KMS-11 (cell line): ENCODE results near the gene CHST11.

Experiments used
- H2AFZ ChIP-seq: fragments of 200-600 bp; sonication (generic); 2 replicates; pipeline ENCODE4 v1.6.1; 2016; ENCODE audit warnings: antibody characterized with exemption, mixed run types, low read depth
- H3K27ac ChIP-seq: fragments of 200-600 bp; sonication (generic); 2 replicates; pipeline ENCODE4 v1.6.1; 2016; ENCODE audit warnings: mild to moderate bottlenecking, mixed run types
- H3K27me3 ChIP-seq: fragments of 200-600 bp; sonication (generic); 2 replicates; pipeline ENCODE4 v1.6.1; 2017; ENCODE audit warnings: mild to moderate bottlenecking, low read depth, mixed run types, moderate library complexity; ENCODE audit not compliant: insufficient read depth
- H3K36me3 ChIP-seq: fragments of 200-600 bp; sonication (generic); 2 replicates; pipeline ENCODE4 v1.6.1; 2017; ENCODE audit warnings: mild to moderate bottlenecking, mixed run types; ENCODE audit not compliant: insufficient read depth
- H3K4me1 ChIP-seq: fragments of 200-600 bp; sonication (generic); 2 replicates; pipeline ENCODE4 v1.6.1; 2016; ENCODE audit warnings: mild to moderate bottlenecking, low read depth, mixed run types; ENCODE audit not compliant: poor library complexity, severe bottlenecking
- H3K4me2 ChIP-seq: fragments of 200-600 bp; sonication (generic); 2 replicates; pipeline ENCODE4 v1.7.0; 2016; ENCODE audit warnings: mild to moderate bottlenecking, mixed run types
- H3K4me3 ChIP-seq: fragments of 200-600 bp; sonication (generic); IDR thresholded peaks from 2 replicates; pipeline ENCODE4 v1.6.1; 2017; ENCODE audit warnings: low read depth, low read length, mixed read lengths; ENCODE audit not compliant: insufficient read depth
- H3K79me2 ChIP-seq: fragments of 200-600 bp; sonication (generic); 2 replicates; pipeline ENCODE4 v1.6.1; 2016; ENCODE audit warnings: low read depth, mixed run types; ENCODE audit not compliant: insufficient read depth
- H3K9ac ChIP-seq: fragments of 200-600 bp; sonication (generic); 2 replicates; pipeline ENCODE4 v1.6.1; 2016; ENCODE audit warnings: mild to moderate bottlenecking, mixed run types
- H4K20me1 ChIP-seq: fragments of 200-600 bp; sonication (generic); 2 replicates; pipeline ENCODE4 v1.6.1; 2016; ENCODE audit warnings: mild to moderate bottlenecking, mixed run types; ENCODE audit not compliant: insufficient read depth
- CTCF ChIP-seq: fragments of 200-600 bp; sonication (generic); conservative IDR thresholded peaks from 2 replicates; pipeline ENCODE4 v1.6.1; 2017; ENCODE audit warnings: low read depth, mild to moderate bottlenecking, antibody characterized with exemption, low read length, moderate library complexity, mixed read lengths

Gene CHST11

GRCh38 chr12:104733717-104734175 is 277.0 kb downstream of the CHST11 start:
- no peak overlapping the region for H2AFZ ChIP-seq
- H3K4me2 ChIP-seq, result no peak overlapping the region
- no peaks in the 10 kb centered on the region for H3K4me1 ChIP-seq
- H3K4me3 ChIP-seq, result no peak overlapping the region
- H3K27ac ChIP-seq, result no peak overlapping the region
- H3K27me3 ChIP-seq, result no peaks in the 10 kb centered on the region
- H3K9ac ChIP-seq, result no peak overlapping the region
- H4K20me1 ChIP-seq, result no peaks in the 10 kb centered on the region
- no peak for TF ChIP-seq CTCF
- H3K36me3 ChIP-seq, result no peaks in the 10 kb centered on the region
- no peaks in the 10 kb centered on the region for H3K79me2 ChIP-seq

GRCh38 chr12:104734541-104735095 is 277.9 kb downstream of the CHST11 start:
- H3K4me1 ChIP-seq, result no peaks in the 10 kb centered on the region
- no peak overlapping the region for H2AFZ ChIP-seq
- no peak overlapping the region for H3K9ac ChIP-seq
- no peaks in the 10 kb centered on the region for H3K27me3 ChIP-seq
- TF ChIP-seq CTCF, result no peak
- H4K20me1 ChIP-seq, result no peaks in the 10 kb centered on the region
- H3K4me3 ChIP-seq, result no peak overlapping the region
- no peak overlapping the region for H3K4me2 ChIP-seq
- H3K79me2 ChIP-seq, result no peaks in the 10 kb centered on the region
- H3K36me3 ChIP-seq, result no peaks in the 10 kb centered on the region
- no peak overlapping the region for H3K27ac ChIP-seq

- Histone ChIP-seq H3K27me3 (no peaks in the 10 kb centered on the region), H3K36me3 (no peaks in the 10 kb centered on the region), H4K20me1 (no peaks in the 10 kb centered on the region), H3K4me3 (no peak overlapping the region), H3K9ac (no peak overlapping the region), H3K4me2 (no peak overlapping the region), H3K79me2 (no peaks in the 10 kb centered on the region), H3K27ac (no peak overlapping the region), H2AFZ (no peak overlapping the region), H3K4me1 (no peaks in the 10 kb centered on the region)
- no peak for TF ChIP-seq CTCF
These were observed 279.1 kb downstream of the CHST11 start for GRCh38 chr12:104735801-104736200.

- no peak overlapping the region for H3K4me2 ChIP-seq
- H2AFZ ChIP-seq, result no peak overlapping the region
- no peaks in the 10 kb centered on the region for H3K27me3 ChIP-seq
- H3K27ac ChIP-seq, result no peak overlapping the region
- no peak overlapping the region for H3K4me3 ChIP-seq
- no peaks in the 10 kb centered on the region for H3K36me3 ChIP-seq
- H4K20me1 ChIP-seq, result no peaks in the 10 kb centered on the region
- H3K4me1 ChIP-seq, result no peaks in the 10 kb centered on the region
- TF ChIP-seq CTCF, result no peak
- no peaks in the 10 kb centered on the region for H3K79me2 ChIP-seq
- H3K9ac ChIP-seq, result no peak overlapping the region
These were observed 279.6 kb downstream of the CHST11 start for GRCh38 chr12:104736307-104736706.
